Astrocyte (in vitro differentiated cells and primary cell): ENCODE data around the gene PARP8. TPM values are rescaled to one million over a fixed set of nuclear protein-coding genes. Genes with fewer than 3 reads are reported as not detected.

Source experiments
- DNase-seq: peaks from one replicate; pipeline ENCODE4 v3.0.0-alpha.2; 2010; ENCODE audit warnings: low read depth
- FAIRE-seq: peaks from 2 replicates; lab custom pipeline; 2011; peaks lifted over from hg19 to GRCh38; lab: Jason Lieb, UNC
- H2AFZ ChIP-seq: 2 replicates; pipeline ENCODE4 v1.6.0; 2012; ENCODE audit warnings: low read depth, low read length, inconsistent platforms
- H3K27ac ChIP-seq: 2 replicates; pipeline ENCODE4 v1.5.1; 2011; ENCODE audit warnings: low read depth, low read length, inconsistent platforms
- H3K27me3 ChIP-seq: 2 replicates; pipeline ENCODE4 v1.6.0; 2011; ENCODE audit warnings: low read length, inconsistent platforms; ENCODE audit not compliant: insufficient read depth
- H3K36me3 ChIP-seq: 2 replicates; pipeline ENCODE4 v1.5.1; 2011; ENCODE audit warnings: low read length, inconsistent platforms; ENCODE audit not compliant: insufficient read depth
- H3K4me1 ChIP-seq: 2 replicates; pipeline ENCODE4 v1.5.1; 2011; ENCODE audit warnings: low read length, inconsistent platforms; ENCODE audit not compliant: insufficient read depth
- H3K4me2 ChIP-seq: 2 replicates; pipeline ENCODE4 v1.6.0; 2012; ENCODE audit warnings: low read length, inconsistent platforms
- H3K4me3 ChIP-seq: 2 replicates; pipeline ENCODE4 v1.5.1; 2011; ENCODE audit warnings: low read depth, mild to moderate bottlenecking, low read length, inconsistent platforms; ENCODE audit not compliant: insufficient read depth
- H3K79me2 ChIP-seq: 2 replicates; pipeline ENCODE4 v1.6.0; 2012; ENCODE audit warnings: mild to moderate bottlenecking, low read length, inconsistent platforms; ENCODE audit not compliant: insufficient read depth
- H3K9ac ChIP-seq: 2 replicates; pipeline ENCODE4 v1.6.0; 2012; ENCODE audit warnings: mild to moderate bottlenecking, low read length, inconsistent platforms
- H3K9me3 ChIP-seq: 2 replicates; pipeline ENCODE4 v1.5.1; 2012; ENCODE audit warnings: low read depth, mild to moderate bottlenecking, low read length, inconsistent platforms; ENCODE audit not compliant: insufficient read depth
- H4K20me1 ChIP-seq: 2 replicates; pipeline ENCODE4 v1.6.0; 2012; ENCODE audit warnings: low read length, inconsistent platforms; ENCODE audit not compliant: insufficient read depth
- H3K27ac Mint-ChIP-seq: one replicate; pipeline ENCODE4 v1.8.0; 2021; ENCODE audit warnings: mild to moderate bottlenecking, mixed read lengths; ENCODE audit not compliant: unreplicated experiment
- H3K27me3 Mint-ChIP-seq: one replicate; pipeline ENCODE4 v1.8.0; 2021; ENCODE audit warnings: low read depth, mixed read lengths; ENCODE audit not compliant: unreplicated experiment
- H3K36me3 Mint-ChIP-seq: one replicate; pipeline ENCODE4 v1.8.0; 2021; ENCODE audit warnings: low read depth, mixed read lengths; ENCODE audit not compliant: unreplicated experiment
- H3K4me1 Mint-ChIP-seq: one replicate; pipeline ENCODE4 v1.8.0; 2021; ENCODE audit warnings: low read depth, mixed read lengths; ENCODE audit not compliant: unreplicated experiment
- H3K4me3 Mint-ChIP-seq: one replicate; pipeline ENCODE4 v1.8.0; 2021; ENCODE audit warnings: mild to moderate bottlenecking, moderate library complexity, mixed read lengths; ENCODE audit not compliant: unreplicated experiment
- H3K9me3 Mint-ChIP-seq: one replicate; pipeline ENCODE4 v1.8.0; 2021; ENCODE audit warnings: mild to moderate bottlenecking, mixed read lengths; ENCODE audit not compliant: unreplicated experiment
- EZH2 ChIP-seq: IDR thresholded peaks from 2 replicates; pipeline ENCODE4 v1.6.1; 2012; ENCODE audit warnings: mild to moderate bottlenecking, low read length, inconsistent platforms; ENCODE audit not compliant: insufficient read depth
- total RNA-seq: library from RNA; stranded (reverse); gene quantifications from 2 replicates; pipeline ENCODE4 v1.2.1, GENCODE V29; 2021
- TF ChIP-seq, protein P1 (sequence below): IDR thresholded peaks from 2 replicates; pipeline ENCODE4 v1.5.1; 2011; ENCODE audit warnings: low read depth, mild to moderate bottlenecking, inconsistent platforms, low read length, moderate library complexity; ENCODE audit not compliant: insufficient read depth

Gene PARP8
- total RNA-seq, 1 donor from 2014 or later: 36.1 TPM

DNA sequence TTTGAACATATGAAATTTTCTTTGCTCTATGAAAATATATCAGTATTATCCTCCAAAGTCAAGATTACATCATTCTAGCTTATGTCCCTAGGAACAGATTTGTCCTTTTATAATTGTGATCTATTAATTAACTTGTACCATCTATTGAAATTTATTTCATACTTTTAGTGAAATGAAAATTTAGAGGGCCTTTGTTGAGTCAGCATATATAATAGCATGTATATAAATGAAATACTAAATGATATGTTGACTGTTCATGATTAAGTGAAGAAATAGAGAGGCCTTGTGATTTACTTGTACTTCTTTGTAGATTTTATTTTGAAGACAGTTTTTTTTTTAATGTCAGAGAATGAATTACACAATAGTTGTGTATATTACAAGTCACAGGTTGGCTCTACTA, 86.4 kb downstream of the PARP8 start:
- Histone ChIP-seq H3K27ac (no peak overlapping the region), H3K4me2 (no peak overlapping the region), H3K79me2 (no peaks in the 10 kb centered on the region), H3K4me3 (no peak overlapping the region), H3K36me3 (no peaks in the 10 kb centered on the region), H3K27me3 (no peaks in the 10 kb centered on the region), H4K20me1 (no peaks in the 10 kb centered on the region), H3K4me1 (no peaks in the 10 kb centered on the region), H2AFZ (no peak overlapping the region), H3K9ac (no peak overlapping the region), H3K9me3 (no peaks in the 10 kb centered on the region)
- Mint-ChIP-seq H3K27me3 (no peaks in the 10 kb centered on the region), H3K36me3 (no peaks in the 10 kb centered on the region), H3K27ac (no peak overlapping the region), H3K4me1 (no peaks in the 10 kb centered on the region), H3K4me3 (no peak overlapping the region), H3K9me3 (peaks cover 3% of the 10 kb centered on the region)
- no peak for TF ChIP-seq EZH2
- TF ChIP-seq, protein P1, sequence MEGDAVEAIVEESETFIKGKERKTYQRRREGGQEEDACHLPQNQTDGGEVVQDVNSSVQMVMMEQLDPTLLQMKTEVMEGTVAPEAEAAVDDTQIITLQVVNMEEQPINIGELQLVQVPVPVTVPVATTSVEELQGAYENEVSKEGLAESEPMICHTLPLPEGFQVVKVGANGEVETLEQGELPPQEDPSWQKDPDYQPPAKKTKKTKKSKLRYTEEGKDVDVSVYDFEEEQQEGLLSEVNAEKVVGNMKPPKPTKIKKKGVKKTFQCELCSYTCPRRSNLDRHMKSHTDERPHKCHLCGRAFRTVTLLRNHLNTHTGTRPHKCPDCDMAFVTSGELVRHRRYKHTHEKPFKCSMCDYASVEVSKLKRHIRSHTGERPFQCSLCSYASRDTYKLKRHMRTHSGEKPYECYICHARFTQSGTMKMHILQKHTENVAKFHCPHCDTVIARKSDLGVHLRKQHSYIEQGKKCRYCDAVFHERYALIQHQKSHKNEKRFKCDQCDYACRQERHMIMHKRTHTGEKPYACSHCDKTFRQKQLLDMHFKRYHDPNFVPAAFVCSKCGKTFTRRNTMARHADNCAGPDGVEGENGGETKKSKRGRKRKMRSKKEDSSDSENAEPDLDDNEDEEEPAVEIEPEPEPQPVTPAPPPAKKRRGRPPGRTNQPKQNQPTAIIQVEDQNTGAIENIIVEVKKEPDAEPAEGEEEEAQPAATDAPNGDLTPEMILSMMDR: no peak
- DNase-seq (no peak), FAIRE-seq (no peak)

DNA sequence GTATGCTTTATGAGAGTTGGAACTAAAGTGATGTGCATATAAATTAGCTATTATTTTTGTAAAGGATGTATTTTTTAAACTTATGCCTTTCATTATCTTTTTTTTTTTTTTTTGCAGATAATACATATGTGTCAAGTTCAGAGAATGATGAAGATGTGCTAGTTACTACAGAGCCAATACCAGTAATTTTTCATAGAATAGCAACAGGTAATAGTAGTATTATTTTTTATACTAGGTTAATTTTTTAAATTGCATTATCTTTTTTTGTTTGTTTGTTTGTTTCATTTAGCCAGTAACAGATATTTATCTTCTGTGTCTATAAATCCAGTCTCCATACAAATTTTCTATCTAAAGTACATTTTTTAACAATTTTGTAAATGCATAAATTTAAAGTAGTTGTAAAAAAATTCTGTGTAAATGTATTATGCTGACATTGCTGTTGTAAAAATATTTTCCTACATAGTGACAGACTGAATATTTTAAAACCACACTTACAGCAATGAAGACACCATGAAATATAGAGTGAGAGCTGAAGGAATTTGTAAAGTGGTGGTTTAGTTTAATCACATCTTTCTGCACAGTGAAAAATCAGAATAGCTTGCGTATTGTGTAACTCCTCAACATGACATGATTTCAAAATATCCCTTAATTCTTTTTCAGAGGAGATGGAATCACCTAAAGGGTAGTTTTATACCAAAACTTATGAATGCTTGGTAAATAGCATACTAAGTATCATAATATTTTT, 93.3 kb downstream of the PARP8 start:
- FAIRE-seq (no peak), DNase-seq (no peak)
- Histone ChIP-seq H3K36me3 (no peaks in the 10 kb centered on the region), H4K20me1 (no peaks in the 10 kb centered on the region), H3K79me2 (no peaks in the 10 kb centered on the region), H3K9me3 (no peaks in the 10 kb centered on the region), H3K27ac (no peak overlapping the region), H3K4me1 (no peaks in the 10 kb centered on the region), H3K27me3 (no peaks in the 10 kb centered on the region), H3K4me2 (no peak overlapping the region), H3K4me3 (no peak overlapping the region), H2AFZ (no peak overlapping the region), H3K9ac (no peak overlapping the region)
- H3K27me3 Mint-ChIP-seq: no peaks in the 10 kb centered on the region
- H3K4me1 Mint-ChIP-seq: no peaks in the 10 kb centered on the region
- no peaks in the 10 kb centered on the region for H3K36me3 Mint-ChIP-seq
- no peak overlapping the region for H3K4me3 Mint-ChIP-seq
- H3K9me3 Mint-ChIP-seq: peaks cover 3% of the 10 kb centered on the region
- no peak for TF ChIP-seq EZH2
- TF ChIP-seq, protein P1: no peak
- H3K27ac Mint-ChIP-seq: no peak overlapping the region

DNA sequence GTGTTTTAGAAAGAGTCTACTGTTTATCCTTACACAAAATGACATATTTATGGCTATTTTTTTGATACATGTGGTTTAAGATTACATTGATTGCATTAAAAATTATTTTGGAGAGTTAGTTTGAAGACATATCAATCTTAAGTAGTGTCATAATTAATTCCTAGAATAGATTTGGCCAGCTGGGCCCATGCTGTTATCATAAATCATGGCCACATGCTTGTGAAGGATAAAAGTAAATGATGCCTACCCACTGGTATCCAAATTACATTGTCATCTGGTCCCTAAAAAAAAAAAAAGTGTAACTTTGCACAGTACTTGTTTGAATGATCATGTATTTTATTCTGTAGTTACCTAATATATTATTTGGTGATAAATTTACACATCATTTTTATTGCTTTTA, 96.9 kb downstream of the PARP8 start:
- Mint-ChIP-seq H3K27ac (no peak overlapping the region), H3K4me3 (no peak overlapping the region), H3K4me1 (peaks cover 21% of the 10 kb centered on the region), H3K36me3 (no peaks in the 10 kb centered on the region), H3K27me3 (no peaks in the 10 kb centered on the region), H3K9me3 (no peaks in the 10 kb centered on the region)
- Histone ChIP-seq H3K27ac (no peak overlapping the region), H3K9ac (no peak overlapping the region), H3K79me2 (no peaks in the 10 kb centered on the region), H2AFZ (no peak overlapping the region), H3K27me3 (no peaks in the 10 kb centered on the region), H3K9me3 (no peaks in the 10 kb centered on the region), H3K4me3 (no peak overlapping the region), H3K4me1 (peaks cover 2% of the 10 kb centered on the region), H3K4me2 (no peak overlapping the region), H4K20me1 (no peaks in the 10 kb centered on the region), H3K36me3 (no peaks in the 10 kb centered on the region)
- TF ChIP-seq EZH2: no peak
- TF ChIP-seq, protein P1: no peak
- DNase-seq (no peak), FAIRE-seq (no peak)
